Measurements from ENCODE around the gene SERPINH1. TPM values are rescaled to one million over a fixed set of nuclear protein-coding genes. Genes with fewer than 3 reads are reported as not detected.

Gene SERPINH1
- total RNA-seq, 4 donors from 2014 or later = 102 to 167 (median 143) TPM

DNA sequence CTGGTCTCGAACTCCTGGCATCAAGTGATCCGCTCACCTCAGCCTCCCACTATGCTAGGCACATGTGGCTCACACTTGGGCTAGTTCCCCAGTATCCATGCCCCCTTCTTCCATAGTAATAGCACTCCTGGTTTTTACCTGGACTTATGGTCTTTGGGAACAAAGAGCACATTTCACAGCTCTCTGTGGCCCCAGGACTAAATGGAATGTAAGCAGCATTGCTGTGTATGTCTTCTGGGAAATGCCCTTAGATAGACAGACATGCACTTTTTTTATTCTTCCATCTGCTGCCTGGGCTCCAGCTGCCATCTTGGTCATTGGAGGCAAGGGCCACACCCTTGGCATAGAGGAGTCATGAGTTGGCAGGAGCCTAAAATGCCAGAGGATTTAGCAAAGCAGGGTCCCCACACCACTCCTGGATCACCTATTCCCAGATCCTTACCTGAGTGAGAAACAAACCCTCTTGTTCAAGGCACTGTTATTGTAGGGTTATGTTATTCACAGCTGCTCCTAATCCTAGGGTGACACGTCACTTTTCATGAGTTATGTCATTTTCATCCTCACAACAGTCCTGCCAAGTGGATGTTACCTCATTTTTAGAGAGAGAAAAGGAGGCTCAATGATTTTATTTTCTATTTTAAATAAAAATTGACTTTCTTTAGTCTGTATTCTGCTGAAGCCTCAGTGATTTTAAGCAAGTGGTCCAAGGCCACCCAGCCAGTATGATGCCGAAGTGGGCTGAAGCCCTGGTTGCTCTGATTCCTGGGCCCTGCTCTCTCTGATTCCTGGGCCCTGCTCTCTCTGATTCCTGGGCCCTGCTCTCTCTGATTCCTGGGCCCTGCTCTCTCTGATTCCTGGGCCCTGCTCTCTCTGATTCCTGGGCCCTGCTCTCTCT, 20.6 kb upstream of the SERPINH1 start:
- intact Hi-C loops (cut with DNase I) = loop anchor here (10.0 kb wide), 1 partner anchor 223 kb away; the partner anchor contains the start of gene DGAT2
- H3K9me3 ChIP-seq = no peaks in the 10 kb centered on the region
- no peaks in the 10 kb centered on the region for H3K36me3 ChIP-seq
- TF ChIP-seq, protein P1, sequence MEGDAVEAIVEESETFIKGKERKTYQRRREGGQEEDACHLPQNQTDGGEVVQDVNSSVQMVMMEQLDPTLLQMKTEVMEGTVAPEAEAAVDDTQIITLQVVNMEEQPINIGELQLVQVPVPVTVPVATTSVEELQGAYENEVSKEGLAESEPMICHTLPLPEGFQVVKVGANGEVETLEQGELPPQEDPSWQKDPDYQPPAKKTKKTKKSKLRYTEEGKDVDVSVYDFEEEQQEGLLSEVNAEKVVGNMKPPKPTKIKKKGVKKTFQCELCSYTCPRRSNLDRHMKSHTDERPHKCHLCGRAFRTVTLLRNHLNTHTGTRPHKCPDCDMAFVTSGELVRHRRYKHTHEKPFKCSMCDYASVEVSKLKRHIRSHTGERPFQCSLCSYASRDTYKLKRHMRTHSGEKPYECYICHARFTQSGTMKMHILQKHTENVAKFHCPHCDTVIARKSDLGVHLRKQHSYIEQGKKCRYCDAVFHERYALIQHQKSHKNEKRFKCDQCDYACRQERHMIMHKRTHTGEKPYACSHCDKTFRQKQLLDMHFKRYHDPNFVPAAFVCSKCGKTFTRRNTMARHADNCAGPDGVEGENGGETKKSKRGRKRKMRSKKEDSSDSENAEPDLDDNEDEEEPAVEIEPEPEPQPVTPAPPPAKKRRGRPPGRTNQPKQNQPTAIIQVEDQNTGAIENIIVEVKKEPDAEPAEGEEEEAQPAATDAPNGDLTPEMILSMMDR (IDR thresholded peaks at IDR 0.05) = no peak
- no peak for TF ChIP-seq POLR2A (IDR thresholded peaks at IDR 0.05)
- no peak for DNase-seq
- no peaks in the 10 kb centered on the region for H3K4me1 ChIP-seq
- WGBS, 2 donors = 94 to 98% methylated on average over 4 of the region's 4 CpGs
- H3K27me3 ChIP-seq = no peaks in the 10 kb centered on the region
- no peak overlapping the region for H3K27ac ChIP-seq
- H3K4me3 ChIP-seq (replicated peaks in 1 of 3) = no peak overlapping the region

DNA sequence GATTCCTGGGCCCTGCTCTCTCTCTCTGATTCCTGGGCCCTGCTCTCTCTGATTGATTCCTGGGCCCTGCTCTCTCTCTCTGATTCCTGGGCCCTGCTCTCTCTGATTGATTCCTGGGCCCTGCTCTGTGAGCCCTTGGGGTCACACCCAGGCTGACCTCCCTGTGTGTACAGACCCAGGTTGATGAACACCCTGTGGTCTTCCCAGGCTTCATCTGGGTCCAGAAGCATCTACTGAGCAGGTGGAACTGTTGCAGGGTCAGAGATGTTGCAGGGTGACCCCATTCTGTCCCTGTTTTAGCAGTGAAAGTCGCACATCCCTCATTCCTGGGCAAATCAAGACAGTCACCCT, 20.0 kb upstream of the SERPINH1 start:
- Histone ChIP-seq H3K27me3 (no peaks in the 10 kb centered on the region), H3K27ac (no peak overlapping the region), H3K9me3 (no peaks in the 10 kb centered on the region), H3K4me1 (no peaks in the 10 kb centered on the region), H3K36me3 (no peaks in the 10 kb centered on the region), H3K4me3 (replicated peaks in 1 of 3) (no peak overlapping the region)
- TF ChIP-seq, protein P1 (IDR thresholded peaks at IDR 0.05) = no peak
- no peak for TF ChIP-seq POLR2A (IDR thresholded peaks at IDR 0.05)
- 83 to 86% methylated on average over 1 of the region's 1 CpG for WGBS, 2 donors
- intact Hi-C loops (cut with DNase I) = loop anchor here (10.0 kb wide), 1 partner anchor 223 kb away; the partner anchor contains the start of gene DGAT2
- no peak for DNase-seq

DNA sequence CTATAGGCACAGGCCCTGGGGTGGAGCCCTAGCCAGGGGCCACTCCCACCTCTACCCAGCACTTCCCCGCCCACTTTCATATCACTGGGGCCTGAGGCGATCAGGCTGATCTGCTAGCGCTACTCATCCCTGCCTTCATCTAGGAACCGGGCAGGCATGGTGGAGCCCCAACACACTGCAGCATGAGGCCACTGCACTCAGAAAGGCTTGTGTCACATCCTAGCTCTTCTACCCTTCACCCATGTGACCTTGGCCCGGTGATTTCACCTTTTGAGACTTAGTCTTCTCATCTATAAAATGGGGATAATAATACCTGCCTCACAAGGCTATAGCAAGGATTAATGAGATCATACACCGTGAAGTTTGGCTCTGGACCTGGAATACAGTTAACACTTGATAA, 18.2 kb upstream of the SERPINH1 start:
- TF ChIP-seq POLR2A (IDR thresholded peaks at IDR 0.05) = no peak
- TF ChIP-seq, protein P1 (IDR thresholded peaks at IDR 0.05) = no peak
- 88 to 93% methylated on average over 4 to 6 of the region's 6 CpGs for WGBS, 2 donors
- DNase-seq = no peak
- H3K36me3 ChIP-seq = no peaks in the 10 kb centered on the region
- H3K4me1 ChIP-seq = peaks cover 0 to 4% of the 10 kb centered on the region in 2 donors
- H3K4me3 ChIP-seq (replicated peaks in 1 of 3) = no peak overlapping the region
- H3K9me3 ChIP-seq = no peaks in the 10 kb centered on the region
- intact Hi-C loops (cut with DNase I) = loop anchor here (10.0 kb wide), 1 partner anchor 221 kb away; the partner anchor contains the start of gene DGAT2
- H3K27me3 ChIP-seq = no peaks in the 10 kb centered on the region
- H3K27ac ChIP-seq = no peak overlapping the region

DNA sequence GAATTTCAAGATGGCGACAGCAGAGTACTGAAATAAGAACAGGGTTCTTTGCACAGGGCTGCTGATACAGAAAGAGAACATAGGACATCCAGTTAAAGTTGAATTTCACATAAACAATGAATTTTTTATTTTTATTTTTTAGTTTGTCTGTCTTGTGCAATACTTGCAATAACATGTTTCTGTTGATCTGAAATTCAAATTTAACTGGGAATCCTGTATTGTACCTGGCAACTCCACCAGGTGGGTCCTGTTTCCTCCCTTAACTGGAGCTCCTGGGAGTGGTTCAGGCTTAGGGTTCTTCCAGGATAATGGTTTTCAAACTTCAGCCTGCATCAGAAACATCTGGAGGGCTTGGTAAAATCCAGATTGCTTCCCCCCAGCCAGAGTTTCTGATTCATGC, 14.9 kb upstream of the SERPINH1 start:
- no peaks in the 10 kb centered on the region for H3K27me3 ChIP-seq
- H3K27ac ChIP-seq = no peak overlapping the region
- intact Hi-C loops (cut with DNase I) = loop anchor here (5.0 to 10.0 kb wide), 4 partner anchors 35 to 218 kb away; partner anchors contain the start of genes DGAT2 and MAP6
- 89 to 100% methylated on average over 1 of the region's 1 CpG for WGBS, 2 donors
- DNase-seq = no peak
- peaks cover 0 to 4% of the 10 kb centered on the region in 2 donors for H3K4me1 ChIP-seq
- H3K9me3 ChIP-seq = no peaks in the 10 kb centered on the region
- H3K36me3 ChIP-seq = no peaks in the 10 kb centered on the region
- no peak overlapping the region for H3K4me3 ChIP-seq (replicated peaks in 1 of 3)
- TF ChIP-seq, protein P1 (IDR thresholded peaks at IDR 0.05) = no peak
- no peak for TF ChIP-seq POLR2A (IDR thresholded peaks at IDR 0.05)

DNA sequence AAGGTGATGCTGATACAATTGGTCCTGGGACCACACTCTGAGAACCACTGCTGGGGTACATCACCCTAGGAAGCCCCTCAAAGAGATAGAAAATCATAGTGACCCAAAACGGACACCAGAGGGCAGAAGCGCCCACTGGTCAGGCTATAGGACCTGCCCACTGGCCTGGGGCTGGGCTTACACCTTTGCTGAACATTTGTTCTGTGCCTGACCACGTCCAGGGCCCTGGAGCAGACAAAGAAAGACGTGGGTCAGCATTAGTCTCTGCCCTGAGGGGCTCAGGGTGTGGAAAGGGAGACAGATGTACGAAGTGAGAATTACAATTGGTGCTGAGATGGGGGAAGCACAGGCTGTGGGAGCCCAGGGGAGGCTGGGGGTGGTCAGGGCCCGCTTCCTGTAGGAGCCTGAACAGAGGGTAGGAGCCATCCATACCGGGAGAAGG, 14.4 kb upstream of the SERPINH1 start:
- intact Hi-C loops (cut with DNase I) = loop anchor here (5.0 to 10.0 kb wide), 4 partner anchors 35 to 217 kb away; partner anchors contain the start of genes DGAT2 and MAP6
- DNase-seq = peak; percentile 81 to 84
- TF ChIP-seq POLR2A (IDR thresholded peaks at IDR 0.05) = no peak
- TF ChIP-seq, protein P1 (IDR thresholded peaks at IDR 0.05) = peak; percentile 60 to 90 (median 89)
- WGBS, 2 donors = 19 to 20% methylated on average over 7 of the region's 7 CpGs
- Histone ChIP-seq H3K27ac (no peak overlapping the region), H3K27me3 (no peaks in the 10 kb centered on the region), H3K4me1 (peaks cover 0 to 4% of the 10 kb centered on the region in 2 donors), H3K36me3 (no peaks in the 10 kb centered on the region), H3K9me3 (no peaks in the 10 kb centered on the region), H3K4me3 (replicated peaks in 1 of 3) (no peak overlapping the region)
